ENCODE measurements around the gene NEMP2. TPM values are rescaled to one million over a fixed set of nuclear protein-coding genes. Genes with fewer than 3 reads are reported as not detected.

NEMP2 gene
- total RNA-seq, 1 experiment from 2014 or later, result 12.0 TPM

GRCh38 chr2:190575263-190575662 is 40.7 kb upstream of the NEMP2 start:
- CTCF ChIA-PET, result interaction anchor here (0.7 kb wide), 1 partner anchor 9 kb away, joined by 4 read pairs; no protein-coding TSS in a partner anchor
- ATAC-seq, result no peak

GRCh38 chr2:190574169-190574568 is 39.6 kb upstream of the NEMP2 start:
- ChIA-PET POLR2A (no interaction called here), CTCF (no interaction called here)
- in situ Hi-C loops (cut with HindIII; ENCODE audit: low pct_unique_long_range_greater_than_20kb, low sequenced_read_pairs), result no loop called here
- Histone ChIP-seq H3K4me1 (ENCODE audit: control insufficient read depth, insufficient read depth, low read length) (no peaks in the 10 kb centered on the region), H3K4me3 (ENCODE audit: low read depth in 2 of 2, low read length in 2 of 2) (no peak overlapping the region), H3K27me3 (ENCODE audit: control insufficient read depth, insufficient read depth, low read length) (no peaks in the 10 kb centered on the region), H3K36me3 (ENCODE audit: control insufficient read depth, insufficient read depth, low read length) (no peaks in the 10 kb centered on the region), H3K27ac (ENCODE audit: low read length) (no peak overlapping the region), H3K9me3 (ENCODE audit: control insufficient read depth, insufficient read depth, low read depth, low read length) (no peaks in the 10 kb centered on the region)
- intact Hi-C loops (cut with micrococcal nuclease; ENCODE audit: unreplicated experiment), result no loop called here
- ATAC-seq (no peak), DNase-seq (ENCODE audit: low read depth, low spot score) (no peak)
- no TSS peak for BruUV-seq (replicated peaks)
- no peak for TF ChIP-seq POLR2AphosphoS5 (IDR thresholded peaks at IDR 0.05; ENCODE audit: low read depth, low read length)

More at GRCh38 chr2:190575263-190575662, 40.7 kb upstream of the NEMP2 start:
- Histone ChIP-seq H3K9me3 (ENCODE audit: control insufficient read depth, insufficient read depth, low read depth, low read length) (no peaks in the 10 kb centered on the region), H3K27ac (ENCODE audit: low read length) (no peak overlapping the region), H3K4me3 (ENCODE audit: low read depth in 2 of 2, low read length in 2 of 2) (no peak overlapping the region), H3K36me3 (ENCODE audit: control insufficient read depth, insufficient read depth, low read length) (no peaks in the 10 kb centered on the region), H3K4me1 (ENCODE audit: control insufficient read depth, insufficient read depth, low read length) (no peaks in the 10 kb centered on the region), H3K27me3 (ENCODE audit: control insufficient read depth, insufficient read depth, low read length) (no peaks in the 10 kb centered on the region)
- no TSS peak for BruUV-seq (replicated peaks)
- POLR2A ChIA-PET, result no interaction called here
- in situ Hi-C loops (cut with HindIII; ENCODE audit: low pct_unique_long_range_greater_than_20kb, low sequenced_read_pairs) (no loop called here), intact Hi-C loops (cut with micrococcal nuclease; ENCODE audit: unreplicated experiment) (no loop called here)
- no peak for TF ChIP-seq POLR2AphosphoS5 (IDR thresholded peaks at IDR 0.05; ENCODE audit: low read depth, low read length)
- TF ChIP-seq SIN3A (IDR thresholded peaks at IDR 0.05; ENCODE audit: borderline replicate concordance, insufficient read depth, low read depth, low read length), result no peak
- TF ChIP-seq REST (IDR thresholded peaks at IDR 0.05; ENCODE audit: insufficient read depth in 1 of 2, low read depth in 2 of 2, low read length in 1 of 2), result no peak
- TF ChIP-seq CTCF (IDR thresholded peaks at IDR 0.05), result no peak
- TF ChIP-seq TCF7L2 (IDR thresholded peaks at IDR 0.05; ENCODE audit: low read depth, low read length), result no peak
- DNase-seq (ENCODE audit: low read depth, low spot score), result no peak

- H3K4me1 ChIP-seq (ENCODE audit: control insufficient read depth, insufficient read depth, low read length), result no peaks in the 10 kb centered on the region
- no peak overlapping the region for H3K4me3 ChIP-seq (ENCODE audit: low read depth in 2 of 2, low read length in 2 of 2)
- H3K9me3 ChIP-seq (ENCODE audit: control insufficient read depth, insufficient read depth, low read depth, low read length), result peaks cover 3% of the 10 kb centered on the region; the same call in 1 of the 2 replicates
- TF ChIP-seq SIN3A (IDR thresholded peaks at IDR 0.05; ENCODE audit: borderline replicate concordance, insufficient read depth, low read depth, low read length) (no peak), POLR2AphosphoS5 (IDR thresholded peaks at IDR 0.05; ENCODE audit: low read depth, low read length) (no peak), CTCF (IDR thresholded peaks at IDR 0.05) (no peak), TCF7L2 (IDR thresholded peaks at IDR 0.05; ENCODE audit: low read depth, low read length) (no peak), REST (IDR thresholded peaks at IDR 0.05; ENCODE audit: insufficient read depth in 1 of 2, low read depth in 2 of 2, low read length in 1 of 2) (no peak)
- H3K27me3 ChIP-seq (ENCODE audit: control insufficient read depth, insufficient read depth, low read length), result no peaks in the 10 kb centered on the region
- no peak for ATAC-seq
- ChIA-PET POLR2A (interaction anchor here (0.7 kb wide), 1 partner anchor 10 kb away, joined by 12 read pairs; no protein-coding TSS in a partner anchor), CTCF (no interaction called here)
- no peak overlapping the region for H3K27ac ChIP-seq (ENCODE audit: low read length)
- no TSS peak for BruUV-seq (replicated peaks)
- in situ Hi-C loops (cut with HindIII; ENCODE audit: low pct_unique_long_range_greater_than_20kb, low sequenced_read_pairs), result no loop called here
- H3K36me3 ChIP-seq (ENCODE audit: control insufficient read depth, insufficient read depth, low read length), result no peaks in the 10 kb centered on the region
- intact Hi-C loops (cut with micrococcal nuclease; ENCODE audit: unreplicated experiment), result no loop called here
- DNase-seq (ENCODE audit: low read depth, low spot score), result no peak
Measured at GRCh38 chr2:190572246-190572645, 37.7 kb upstream of the NEMP2 start.

Data from Panc1 (cell line).